HEK293 (cell line): Measurements from ENCODE around the gene DYNC1LI1.

ENCODE experiments used
- CTCF ChIA-PET: fragments of 350-600 bp; formaldehyde crosslinking; extraction: SDS; loops from one replicate; lab custom pipeline; 2021; ENCODE audit warnings: antibody characterized with exemption; lab: Yijun Ruan, JAX
- POLR2A ChIA-PET: fragments of 300-600 bp; formaldehyde crosslinking; extraction: SDS; loops from one replicate; lab custom pipeline; 2020; ENCODE audit warnings: antibody characterized with exemption, inconsistent platforms; lab: Yijun Ruan, JAX
- H3K27ac ChIP-seq: fragments of 200-500 bp; sonication (Bioruptor generic); 2 replicates; pipeline ENCODE4 v1.5.1; 2014; ENCODE audit warnings: low read depth, low read length, control low read depth, inconsistent platforms; ENCODE audit errors: extremely low read depth
- H3K36me3 ChIP-seq, 2 experiments: fragments of 200-500 bp in 1 of 2; sonication (Bioruptor generic) in 1 of 2; 1 replicate in 1 of 2; 2 replicates in 1 of 2; pipeline ENCODE4 v1.5.1; 2014 to 2017; ENCODE audit warnings: inconsistent platforms in 2 of 2, low read length in 2 of 2; ENCODE audit not compliant: control insufficient read depth in 2 of 2, insufficient read depth in 1 of 2
- H3K4me1 ChIP-seq: fragments of 200-500 bp; sonication (Bioruptor generic); 2 replicates; pipeline ENCODE4 v1.5.1; 2014; ENCODE audit warnings: mild to moderate bottlenecking, low read length, inconsistent platforms; ENCODE audit not compliant: control insufficient read depth, insufficient read depth
- H3K4me3 ChIP-seq: 2 replicates; pipeline ENCODE4 v1.5.1; 2011; ENCODE audit warnings: low read depth, mild to moderate bottlenecking, control low read depth, low read length, moderate library complexity
- H3K9me3 ChIP-seq: fragments of 200-500 bp; sonication (Bioruptor generic); 2 replicates; pipeline ENCODE4 v1.5.1; 2014; ENCODE audit warnings: low read depth, low read length, inconsistent platforms; ENCODE audit not compliant: control insufficient read depth, insufficient read depth
- EGR2 ChIP-seq: fragments of 450-650 bp; formaldehyde crosslinking; IDR thresholded peaks from 2 replicates; pipeline ENCODE4 v1.5.1; 2016; ENCODE audit warnings: low read depth, missing biosample characterization, missing genetic modification characterization
- GLIS1 ChIP-seq: fragments of 450-650 bp; formaldehyde crosslinking; IDR thresholded peaks from 2 replicates; pipeline ENCODE4 v1.5.1; 2016; ENCODE audit warnings: missing biosample characterization, missing genetic modification characterization
- GLIS2 ChIP-seq: fragments of 450-650 bp; formaldehyde crosslinking; IDR thresholded peaks from 2 replicates; pipeline ENCODE4 v1.5.1; 2016; ENCODE audit warnings: missing biosample characterization, missing genetic modification characterization
- SCRT2 ChIP-seq: fragments of 450-650 bp; formaldehyde crosslinking; IDR thresholded peaks from 2 replicates; pipeline ENCODE4 v1.5.1; 2016; ENCODE audit warnings: missing biosample characterization, missing genetic modification characterization
- ZBTB17 ChIP-seq: fragments of 450-650 bp; formaldehyde crosslinking; IDR thresholded peaks from 2 replicates; pipeline ENCODE4 v1.5.1; 2016; ENCODE audit warnings: missing biosample characterization, missing genetic modification characterization
- ZBTB44 ChIP-seq: fragments of 450-650 bp; IDR thresholded peaks from 2 replicates; pipeline ENCODE4 v1.5.1; 2018; ENCODE audit warnings: missing biosample characterization, mild to moderate bottlenecking, missing genetic modification characterization
- ZEB2 ChIP-seq: fragments of 450-650 bp; formaldehyde crosslinking; IDR thresholded peaks from 2 replicates; pipeline ENCODE4 v1.5.1; 2016; ENCODE audit warnings: missing biosample characterization, missing genetic modification characterization
- ZFP37 ChIP-seq: fragments of 450-650 bp; formaldehyde crosslinking; IDR thresholded peaks from 2 replicates; pipeline ENCODE4 v1.5.1; 2016; ENCODE audit warnings: missing biosample characterization, missing genetic modification characterization
- ZNF114 ChIP-seq: fragments of 450-650 bp; formaldehyde crosslinking; IDR thresholded peaks from 2 replicates; pipeline ENCODE4 v1.5.0; 2017; ENCODE audit warnings: missing biosample characterization, missing genetic modification characterization
- ZNF169 ChIP-seq: fragments of 450-650 bp; formaldehyde crosslinking; IDR thresholded peaks from 2 replicates; pipeline ENCODE4 v1.5.1; 2016; ENCODE audit warnings: missing biosample characterization, missing genetic modification characterization
- ZNF174 ChIP-seq: fragments of 450-650 bp; formaldehyde crosslinking; IDR thresholded peaks from 2 replicates; pipeline ENCODE4 v1.5.0; 2017; ENCODE audit warnings: missing biosample characterization, mild to moderate bottlenecking, missing genetic modification characterization
- ZNF223 ChIP-seq: fragments of 450-650 bp; formaldehyde crosslinking; IDR thresholded peaks from 2 replicates; pipeline ENCODE4 v1.5.1; 2016; ENCODE audit warnings: missing biosample characterization, missing genetic modification characterization
- ZNF239 ChIP-seq: fragments of 450-650 bp; formaldehyde crosslinking; IDR thresholded peaks from 2 replicates; pipeline ENCODE4 v1.5.1; 2016; ENCODE audit warnings: missing biosample characterization, missing genetic modification characterization
- ZNF350 ChIP-seq: fragments of 450-650 bp; formaldehyde crosslinking; IDR thresholded peaks from 2 replicates; pipeline ENCODE4 v1.5.0; 2017; ENCODE audit warnings: missing biosample characterization, mild to moderate bottlenecking, missing genetic modification characterization
- ZNF600 ChIP-seq: fragments of 450-650 bp; formaldehyde crosslinking; IDR thresholded peaks from 2 replicates; pipeline ENCODE4 v1.5.1; 2016; ENCODE audit warnings: missing biosample characterization, missing genetic modification characterization
- ZNF707 ChIP-seq: fragments of 450-650 bp; formaldehyde crosslinking; IDR thresholded peaks from 2 replicates; pipeline ENCODE4 v1.5.1; 2016; ENCODE audit warnings: missing biosample characterization, missing genetic modification characterization
- TF ChIP-seq, protein P1 (sequence below): fragments of 450-650 bp; formaldehyde crosslinking; IDR thresholded peaks from 2 replicates; pipeline ENCODE4 v1.5.1; 2017; ENCODE audit warnings: missing biosample characterization, missing genetic modification characterization
- TF ChIP-seq, protein P2 (sequence below): fragments of 450-650 bp; formaldehyde crosslinking; IDR thresholded peaks from 2 replicates; pipeline ENCODE4 v1.5.1; 2016; ENCODE audit warnings: missing biosample characterization, missing genetic modification characterization, low read depth
- TF ChIP-seq, protein P3 (sequence below): fragments of 450-650 bp; formaldehyde crosslinking; IDR thresholded peaks from 2 replicates; pipeline ENCODE4 v1.5.1; 2016; ENCODE audit warnings: missing biosample characterization, missing genetic modification characterization, low read depth

The DYNC1LI1 gene

DNA sequence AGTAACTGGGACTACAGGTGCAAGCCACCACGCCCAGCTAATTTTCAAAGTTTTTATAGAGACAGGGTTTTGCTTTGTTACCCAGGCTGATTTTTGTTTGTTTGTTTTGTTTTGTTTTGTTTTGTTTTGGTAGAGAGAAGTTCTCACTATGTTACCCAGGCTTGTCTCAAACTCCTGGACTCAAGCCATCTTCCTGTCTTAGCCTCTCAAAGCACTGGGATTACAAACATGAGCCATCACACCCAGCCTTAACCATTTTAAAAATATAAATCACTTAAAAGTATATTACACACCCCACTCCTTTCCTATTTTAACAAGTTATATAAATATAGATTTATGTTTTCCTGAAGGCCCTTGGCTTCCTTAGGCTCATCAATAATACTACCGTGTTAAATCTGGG is 6.5 kb upstream of the DYNC1LI1 start:
- TF ChIP-seq, protein P1, sequence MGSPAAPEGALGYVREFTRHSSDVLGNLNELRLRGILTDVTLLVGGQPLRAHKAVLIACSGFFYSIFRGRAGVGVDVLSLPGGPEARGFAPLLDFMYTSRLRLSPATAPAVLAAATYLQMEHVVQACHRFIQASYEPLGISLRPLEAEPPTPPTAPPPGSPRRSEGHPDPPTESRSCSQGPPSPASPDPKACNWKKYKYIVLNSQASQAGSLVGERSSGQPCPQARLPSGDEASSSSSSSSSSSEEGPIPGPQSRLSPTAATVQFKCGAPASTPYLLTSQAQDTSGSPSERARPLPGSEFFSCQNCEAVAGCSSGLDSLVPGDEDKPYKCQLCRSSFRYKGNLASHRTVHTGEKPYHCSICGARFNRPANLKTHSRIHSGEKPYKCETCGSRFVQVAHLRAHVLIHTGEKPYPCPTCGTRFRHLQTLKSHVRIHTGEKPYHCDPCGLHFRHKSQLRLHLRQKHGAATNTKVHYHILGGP (tag by site-specific recombination) = no peak
- TF ChIP-seq ZNF114 (tag by site-specific recombination) (no peak), ZNF174 (tag by site-specific recombination) (no peak), SCRT2 (no peak), ZFP37 (tag by site-specific recombination) (no peak), ZNF350 (tag by site-specific recombination) (no peak), GLIS1 (tag by site-specific recombination) (no peak)
- TF ChIP-seq, protein P2, sequence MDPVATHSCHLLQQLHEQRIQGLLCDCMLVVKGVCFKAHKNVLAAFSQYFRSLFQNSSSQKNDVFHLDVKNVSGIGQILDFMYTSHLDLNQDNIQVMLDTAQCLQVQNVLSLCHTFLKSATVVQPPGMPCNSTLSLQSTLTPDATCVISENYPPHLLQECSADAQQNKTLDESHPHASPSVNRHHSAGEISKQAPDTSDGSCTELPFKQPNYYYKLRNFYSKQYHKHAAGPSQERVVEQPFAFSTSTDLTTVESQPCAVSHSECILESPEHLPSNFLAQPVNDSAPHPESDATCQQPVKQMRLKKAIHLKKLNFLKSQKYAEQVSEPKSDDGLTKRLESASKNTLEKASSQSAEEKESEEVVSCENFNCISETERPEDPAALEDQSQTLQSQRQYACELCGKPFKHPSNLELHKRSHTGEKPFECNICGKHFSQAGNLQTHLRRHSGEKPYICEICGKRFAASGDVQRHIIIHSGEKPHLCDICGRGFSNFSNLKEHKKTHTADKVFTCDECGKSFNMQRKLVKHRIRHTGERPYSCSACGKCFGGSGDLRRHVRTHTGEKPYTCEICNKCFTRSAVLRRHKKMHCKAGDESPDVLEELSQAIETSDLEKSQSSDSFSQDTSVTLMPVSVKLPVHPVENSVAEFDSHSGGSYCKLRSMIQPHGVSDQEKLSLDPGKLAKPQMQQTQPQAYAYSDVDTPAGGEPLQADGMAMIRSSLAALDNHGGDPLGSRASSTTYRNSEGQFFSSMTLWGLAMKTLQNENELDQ (tag by site-specific recombination) = no peak
- ChIA-PET CTCF (interaction anchor here (1.9 kb wide), 1 partner anchor 67 kb away, joined by 6 read pairs; no protein-coding TSS in a partner anchor), POLR2A (no interaction called here)
- Histone ChIP-seq H3K27ac (no peak overlapping the region), H3K36me3 (no peaks in the 10 kb centered on the region), H3K4me3 (no peak overlapping the region), H3K9me3 (no peaks in the 10 kb centered on the region), H3K4me1 (no peaks in the 10 kb centered on the region)

- Histone ChIP-seq H3K4me3 (no peak overlapping the region), H3K9me3 (no peaks in the 10 kb centered on the region), H3K36me3 (no peaks in the 10 kb centered on the region), H3K27ac (no peak overlapping the region), H3K4me1 (no peaks in the 10 kb centered on the region)
- CTCF ChIA-PET = interaction anchor here (1.9 kb wide), 1 partner anchor 65 kb away, joined by 6 read pairs; no protein-coding TSS in a partner anchor
- TF ChIP-seq ZNF223 (tag by site-specific recombination) (no peak), ZEB2 (tag by site-specific recombination) (no peak), ZNF600 (no peak), ZNF707 (tag by site-specific recombination) (no peak), GLIS2 (tag by site-specific recombination) (no peak), ZBTB44 (tag by site-specific recombination) (no peak), ZNF239 (no peak), ZNF169 (tag by site-specific recombination) (no peak), EGR2 (tag by site-specific recombination) (no peak), ZBTB17 (peak; percentile 62)
- TF ChIP-seq, protein P3, sequence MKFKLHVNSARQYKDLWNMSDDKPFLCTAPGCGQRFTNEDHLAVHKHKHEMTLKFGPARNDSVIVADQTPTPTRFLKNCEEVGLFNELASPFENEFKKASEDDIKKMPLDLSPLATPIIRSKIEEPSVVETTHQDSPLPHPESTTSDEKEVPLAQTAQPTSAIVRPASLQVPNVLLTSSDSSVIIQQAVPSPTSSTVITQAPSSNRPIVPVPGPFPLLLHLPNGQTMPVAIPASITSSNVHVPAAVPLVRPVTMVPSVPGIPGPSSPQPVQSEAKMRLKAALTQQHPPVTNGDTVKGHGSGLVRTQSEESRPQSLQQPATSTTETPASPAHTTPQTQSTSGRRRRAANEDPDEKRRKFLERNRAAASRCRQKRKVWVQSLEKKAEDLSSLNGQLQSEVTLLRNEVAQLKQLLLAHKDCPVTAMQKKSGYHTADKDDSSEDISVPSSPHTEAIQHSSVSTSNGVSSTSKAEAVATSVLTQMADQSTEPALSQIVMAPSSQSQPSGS (tag by site-specific recombination) = 0 out of 2 replicates have a peak, but pooled peaks have one; percentile 6
- POLR2A ChIA-PET = no interaction called here
Measured at GRCh38 chr3:32575451-32576113, 4.9 kb upstream of the DYNC1LI1 start.
